ENCODE results near the gene AGR2. TPM values are rescaled to one million over a fixed set of nuclear protein-coding genes. Genes with fewer than 3 reads are reported as not detected.

The AGR2 gene
- total RNA-seq, 1 donor, result not detected

- no peak for TF ChIP-seq CTCF (IDR thresholded peaks at IDR 0.05; ENCODE audit: extremely low read depth, low read depth, low read length)
- Histone ChIP-seq H3K36me3 (ENCODE audit: insufficient read depth, low read length) (no peaks in the 10 kb centered on the region), H3K4me2 (ENCODE audit: insufficient read depth, low read length) (no peak overlapping the region), H3K27ac (ENCODE audit: low read depth, low read length) (no peak overlapping the region), H4K20me1 (ENCODE audit: insufficient read depth, low read length) (no peaks in the 10 kb centered on the region), H3K79me2 (ENCODE audit: insufficient read depth, low read length) (no peaks in the 10 kb centered on the region), H3K4me3 (ENCODE audit: insufficient read depth, low read length) (no peak overlapping the region), H2AFZ (ENCODE audit: low read length) (no peak overlapping the region), H3K27me3 (ENCODE audit: insufficient read depth, low read length) (no peaks in the 10 kb centered on the region), H3K4me1 (ENCODE audit: insufficient read depth, low read length) (peaks cover 5% of the 10 kb centered on the region), H3K9me3 (ENCODE audit: low read depth, low read length) (no peaks in the 10 kb centered on the region)
- no peak for DNase-seq (ENCODE audit: insufficient read length, low spot score, missing footprints)
Observed at GRCh38 chr7:16822029-16822428, 17.2 kb upstream of the AGR2 start.

DNA sequence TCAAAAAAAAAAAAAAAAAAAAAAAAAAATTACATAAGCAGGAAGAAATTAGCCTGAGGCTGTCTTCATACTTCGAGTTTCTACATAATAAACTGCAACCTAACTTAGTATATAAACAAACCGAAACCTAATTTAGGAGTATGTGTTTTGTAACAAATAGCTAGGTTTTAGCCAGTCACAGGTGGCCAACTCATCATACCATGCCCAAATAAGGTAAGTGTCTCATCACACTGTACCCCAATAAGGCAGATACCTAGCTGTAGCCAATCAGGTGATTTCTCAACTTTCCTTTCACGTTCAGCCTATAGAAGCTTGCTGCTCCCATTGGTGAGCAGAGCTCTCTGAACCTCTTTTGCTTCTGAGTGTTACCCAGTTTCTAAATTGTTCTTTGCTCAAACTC, 13.9 kb upstream of the AGR2 start:
- Histone ChIP-seq H3K4me3 (ENCODE audit: insufficient read depth, low read length) (no peak overlapping the region), H3K4me1 (ENCODE audit: insufficient read depth, low read length) (peaks cover 5% of the 10 kb centered on the region), H3K4me2 (ENCODE audit: insufficient read depth, low read length) (no peak overlapping the region), H4K20me1 (ENCODE audit: insufficient read depth, low read length) (no peaks in the 10 kb centered on the region), H3K36me3 (ENCODE audit: insufficient read depth, low read length) (no peaks in the 10 kb centered on the region), H2AFZ (ENCODE audit: low read length) (no peak overlapping the region), H3K27ac (ENCODE audit: low read depth, low read length) (no peak overlapping the region), H3K27me3 (ENCODE audit: insufficient read depth, low read length) (no peaks in the 10 kb centered on the region), H3K9me3 (ENCODE audit: low read depth, low read length) (no peaks in the 10 kb centered on the region), H3K79me2 (ENCODE audit: insufficient read depth, low read length) (no peaks in the 10 kb centered on the region)
- DNase-seq (ENCODE audit: insufficient read length, low spot score, missing footprints), result no peak
- no peak for TF ChIP-seq CTCF (IDR thresholded peaks at IDR 0.05; ENCODE audit: extremely low read depth, low read depth, low read length)

GRCh38 chr7:16817536-16817935, 12.7 kb upstream of the AGR2 start:
- no peaks in the 10 kb centered on the region for H4K20me1 ChIP-seq (ENCODE audit: insufficient read depth, low read length)
- peak; percentile 85 for DNase-seq (ENCODE audit: insufficient read length, low spot score, missing footprints)
- no peak for TF ChIP-seq CTCF (IDR thresholded peaks at IDR 0.05; ENCODE audit: extremely low read depth, low read depth, low read length)

DNA sequence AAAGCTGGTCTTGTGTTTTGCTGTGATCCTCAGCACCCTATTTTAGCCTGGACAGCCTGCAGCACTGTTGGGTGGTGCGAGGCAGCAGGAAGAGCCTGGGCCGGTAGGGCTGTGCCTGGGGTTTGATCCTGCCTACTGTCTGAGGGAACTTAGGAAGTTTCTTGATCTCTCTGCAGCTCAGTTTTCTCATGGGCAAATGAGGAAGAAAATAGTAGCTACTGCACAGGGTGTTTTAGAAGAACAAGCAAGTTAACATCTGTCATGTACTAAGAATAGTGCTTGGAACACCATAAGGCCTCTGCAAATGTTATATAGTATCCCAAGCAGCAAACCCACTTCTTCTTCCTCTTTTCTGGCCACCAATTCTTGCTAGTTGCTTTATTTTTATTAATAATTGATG, 12.0 kb upstream of the AGR2 start:
- H3K27ac ChIP-seq (ENCODE audit: low read depth, low read length), result no peak overlapping the region
- H3K4me2 ChIP-seq (ENCODE audit: insufficient read depth, low read length), result no peak overlapping the region
- no peaks in the 10 kb centered on the region for H3K27me3 ChIP-seq (ENCODE audit: insufficient read depth, low read length)
- no peak overlapping the region for H3K4me3 ChIP-seq (ENCODE audit: insufficient read depth, low read length)
- H3K79me2 ChIP-seq (ENCODE audit: insufficient read depth, low read length), result no peaks in the 10 kb centered on the region
- DNase-seq (ENCODE audit: insufficient read length, low spot score, missing footprints), result no peak
- H2AFZ ChIP-seq (ENCODE audit: low read length), result no peak overlapping the region
- no peak for TF ChIP-seq CTCF (IDR thresholded peaks at IDR 0.05; ENCODE audit: extremely low read depth, low read depth, low read length)
- no peaks in the 10 kb centered on the region for H3K9me3 ChIP-seq (ENCODE audit: low read depth, low read length)
- H3K36me3 ChIP-seq (ENCODE audit: insufficient read depth, low read length), result no peaks in the 10 kb centered on the region
- peaks cover 16% of the 10 kb centered on the region for H3K4me1 ChIP-seq (ENCODE audit: insufficient read depth, low read length)
- H4K20me1 ChIP-seq (ENCODE audit: insufficient read depth, low read length), result no peaks in the 10 kb centered on the region

More at GRCh38 chr7:16817536-16817935, 12.7 kb upstream of the AGR2 start:
- Histone ChIP-seq H3K9me3 (ENCODE audit: low read depth, low read length) (no peaks in the 10 kb centered on the region), H3K27ac (ENCODE audit: low read depth, low read length) (no peak overlapping the region), H2AFZ (ENCODE audit: low read length) (no peak overlapping the region), H3K4me2 (ENCODE audit: insufficient read depth, low read length) (no peak overlapping the region), H3K4me1 (ENCODE audit: insufficient read depth, low read length) (peaks cover 14% of the 10 kb centered on the region), H3K4me3 (ENCODE audit: insufficient read depth, low read length) (no peak overlapping the region), H3K27me3 (ENCODE audit: insufficient read depth, low read length) (no peaks in the 10 kb centered on the region), H3K36me3 (ENCODE audit: insufficient read depth, low read length) (no peaks in the 10 kb centered on the region), H3K79me2 (ENCODE audit: insufficient read depth, low read length) (no peaks in the 10 kb centered on the region)

Data from osteoblast (primary cell).